Measurements from ENCODE around the gene TSPAN6.

TSPAN6 gene

GRCh38 chrX:100662170-100662569 is 25.6 kb upstream of the TSPAN6 start:
- H3K4me2 ChIP-seq (ENCODE audit: low read depth, low read length, poor library complexity, severe bottlenecking), result no peak overlapping the region
- H3K36me3 ChIP-seq (ENCODE audit: insufficient read depth, low read length), result no peaks in the 10 kb centered on the region
- H3K9ac ChIP-seq (ENCODE audit: low read depth, low read length, poor library complexity, severe bottlenecking), result no peak overlapping the region
- H3K4me3 ChIP-seq (ENCODE audit: low read length, poor library complexity, severe bottlenecking), result no peak overlapping the region
- no peaks in the 10 kb centered on the region for H3K9me3 ChIP-seq (ENCODE audit: insufficient read depth, low read depth, low read length)
- no peaks in the 10 kb centered on the region for H3K9me2 ChIP-seq (replicated peaks; ENCODE audit: low read depth, low read length)
- H3K4me1 ChIP-seq (ENCODE audit: insufficient read depth, low read length, poor library complexity, severe bottlenecking), result no peaks in the 10 kb centered on the region
- H3K27me3 ChIP-seq (ENCODE audit: insufficient read depth, low read length, poor library complexity, severe bottlenecking), result no peaks in the 10 kb centered on the region
- H3F3A ChIP-seq (ENCODE audit: low read depth), result no peaks in the 10 kb centered on the region
- no peaks in the 10 kb centered on the region for H3K79me2 ChIP-seq (ENCODE audit: insufficient read depth, low read length)
- TF ChIP-seq EZH2phosphoT487 (IDR thresholded peaks at IDR 0.05; ENCODE audit: borderline replicate concordance) (no peak), CTCF (conservative IDR thresholded peaks at IDR 0.05; ENCODE audit: low read length) (no peak)
- H2AFZ ChIP-seq (ENCODE audit: low read length), result no peak overlapping the region
- no peaks in the 10 kb centered on the region for H4K20me1 ChIP-seq (ENCODE audit: insufficient read depth, low read length, poor library complexity, severe bottlenecking)

- H4K20me1 ChIP-seq (ENCODE audit: insufficient read depth, low read length, poor library complexity, severe bottlenecking), result no peaks in the 10 kb centered on the region
- H3K4me3 ChIP-seq (ENCODE audit: low read length, poor library complexity, severe bottlenecking), result no peak overlapping the region
- H3K9ac ChIP-seq (ENCODE audit: low read depth, low read length, poor library complexity, severe bottlenecking), result no peak overlapping the region
- no peaks in the 10 kb centered on the region for H3K36me3 ChIP-seq (ENCODE audit: insufficient read depth, low read length)
- H3K4me2 ChIP-seq (ENCODE audit: low read depth, low read length, poor library complexity, severe bottlenecking), result no peak overlapping the region
- no peaks in the 10 kb centered on the region for H3K79me2 ChIP-seq (ENCODE audit: insufficient read depth, low read length)
- H2AFZ ChIP-seq (ENCODE audit: low read length), result no peak overlapping the region
- H3K27me3 ChIP-seq (ENCODE audit: insufficient read depth, low read length, poor library complexity, severe bottlenecking), result no peaks in the 10 kb centered on the region
- H3K9me2 ChIP-seq (replicated peaks; ENCODE audit: low read depth, low read length), result no peaks in the 10 kb centered on the region
- TF ChIP-seq EZH2phosphoT487 (IDR thresholded peaks at IDR 0.05; ENCODE audit: borderline replicate concordance) (no peak), CTCF (conservative IDR thresholded peaks at IDR 0.05; ENCODE audit: low read length) (no peak)
- H3K9me3 ChIP-seq (ENCODE audit: insufficient read depth, low read depth, low read length), result no peaks in the 10 kb centered on the region
- H3K4me1 ChIP-seq (ENCODE audit: insufficient read depth, low read length, poor library complexity, severe bottlenecking), result no peaks in the 10 kb centered on the region
- H3F3A ChIP-seq (ENCODE audit: low read depth), result no peaks in the 10 kb centered on the region
Measured at GRCh38 chrX:100659431-100660137, 23.0 kb upstream of the TSPAN6 start.

- H3K27me3 ChIP-seq (ENCODE audit: insufficient read depth, low read length, poor library complexity, severe bottlenecking), result no peaks in the 10 kb centered on the region
- no peaks in the 10 kb centered on the region for H3K4me1 ChIP-seq (ENCODE audit: insufficient read depth, low read length, poor library complexity, severe bottlenecking)
- no peak overlapping the region for H3K9ac ChIP-seq (ENCODE audit: low read depth, low read length, poor library complexity, severe bottlenecking)
- no peaks in the 10 kb centered on the region for H3K36me3 ChIP-seq (ENCODE audit: insufficient read depth, low read length)
- H3K4me3 ChIP-seq (ENCODE audit: low read length, poor library complexity, severe bottlenecking), result no peak overlapping the region
- no peak overlapping the region for H3K4me2 ChIP-seq (ENCODE audit: low read depth, low read length, poor library complexity, severe bottlenecking)
- no peaks in the 10 kb centered on the region for H3K79me2 ChIP-seq (ENCODE audit: insufficient read depth, low read length)
- no peaks in the 10 kb centered on the region for H3K9me3 ChIP-seq (ENCODE audit: insufficient read depth, low read depth, low read length)
- H4K20me1 ChIP-seq (ENCODE audit: insufficient read depth, low read length, poor library complexity, severe bottlenecking), result no peaks in the 10 kb centered on the region
- no peaks in the 10 kb centered on the region for H3K9me2 ChIP-seq (replicated peaks; ENCODE audit: low read depth, low read length)
- no peak overlapping the region for H2AFZ ChIP-seq (ENCODE audit: low read length)
- no peaks in the 10 kb centered on the region for H3F3A ChIP-seq (ENCODE audit: low read depth)
- TF ChIP-seq CTCF (conservative IDR thresholded peaks at IDR 0.05; ENCODE audit: low read length) (no peak), EZH2phosphoT487 (IDR thresholded peaks at IDR 0.05; ENCODE audit: borderline replicate concordance) (no peak)
Measured at GRCh38 chrX:100658941-100659381, 22.4 kb upstream of the TSPAN6 start.
